GM18868 (cell line): ENCODE measurements around the gene RAI1.

Experiments
- ATAC-seq: cut with Tn5 transposase; IDR thresholded peaks from one replicate; pipeline ENCODE4 v1.9.1; 2021; ENCODE audit warnings: mild to moderate bottlenecking, moderate library complexity; ENCODE audit not compliant: unreplicated experiment

Gene RAI1

GRCh38 chr17:17826342-17826713 lies 145.1 kb downstream of the RAI1 start:
- no peak for ATAC-seq

GRCh38 chr17:17826942-17827785 lies 145.9 kb downstream of the RAI1 start:
- no peak for ATAC-seq

- ATAC-seq = no peak
These were observed 146.8 kb downstream of the RAI1 start for GRCh38 chr17:17827826-17828621.

GRCh38 chr17:17830269-17830567 lies 149.0 kb downstream of the RAI1 start:
- ATAC-seq = no peak

GRCh38 chr17:17830740-17831207 lies 149.5 kb downstream of the RAI1 start:
- no peak for ATAC-seq

GRCh38 chr17:17831208-17832031 lies 150.2 kb downstream of the RAI1 start:
- ATAC-seq = no peak

- ATAC-seq = no peak
These were observed 150.7 kb downstream of the RAI1 start for GRCh38 chr17:17832032-17832363.

GRCh38 chr17:17833658-17834357 lies 152.6 kb downstream of the RAI1 start:
- ATAC-seq = no peak

GRCh38 chr17:17834974-17835373 lies 153.7 kb downstream of the RAI1 start:
- no peak for ATAC-seq

- ATAC-seq = no peak
These were observed 154.4 kb downstream of the RAI1 start for GRCh38 chr17:17835415-17836249.

GRCh38 chr17:17836250-17836817 lies 155.1 kb downstream of the RAI1 start:
- ATAC-seq = peak; percentile 65

GRCh38 chr17:17836818-17837379 lies 155.6 kb downstream of the RAI1 start, which contains the start of gene SREBF1:
TSS of gene SREBF1 (minus strand) at chr17:17836986. CDS start at chr17:17836817, 169 bp downstream.
- peak; percentile 34 for ATAC-seq

- ATAC-seq = no peak
These were observed 156.1 kb downstream of the RAI1 start for GRCh38 chr17:17837380-17837821.

- ATAC-seq = no peak
These were observed 157.0 kb downstream of the RAI1 start for GRCh38 chr17:17837966-17838962.

GRCh38 chr17:17839791-17840707 lies 158.8 kb downstream of the RAI1 start:
- ATAC-seq = peak; percentile 64

GRCh38 chr17:17840751-17841591 lies 159.7 kb downstream of the RAI1 start:
- ATAC-seq = no peak
